Right cardiac atrium (tissue), 5 donors: Measurements from ENCODE around the gene CCDC136. TPM values are rescaled to one million over a fixed set of nuclear protein-coding genes. Genes with fewer than 3 reads are reported as not detected.

Experiments used
- ATAC-seq, 2 donors: fragments of 200-7000 bp; cut with Tn5 transposase; one replicate each; pipeline versions ENCODE4 v1.8.0 to v1.9.1; 2020; ENCODE audit warnings: moderate library complexity in 2 of 2, mild to moderate bottlenecking in 1 of 2
- DNase-seq, 3 donors: peaks; one replicate each; pipeline ENCODE4 v3.0.0-alpha.2; 2020
- H3K27ac ChIP-seq: one replicate; pipeline ENCODE4 v1.5.1; 2013; ENCODE audit warnings: mild to moderate bottlenecking, low read length, control low read depth, moderate library complexity
- H3K27me3 ChIP-seq: one replicate; pipeline ENCODE4 v1.6.1; 2013; ENCODE audit not compliant: control insufficient read depth, insufficient read depth
- H3K4me1 ChIP-seq: one replicate; pipeline ENCODE4 v1.6.1; 2013; ENCODE audit warnings: low read length; ENCODE audit not compliant: control insufficient read depth, insufficient read depth
- H3K4me3 ChIP-seq: one replicate; pipeline ENCODE4 v1.5.1; 2013; ENCODE audit warnings: low read length, control low read depth
- H3K9me3 ChIP-seq: one replicate; pipeline ENCODE4 v1.6.1; 2013; ENCODE audit warnings: low read length; ENCODE audit not compliant: control insufficient read depth
- WGBS: extraction: QIAGEN DNeasy Blood & Tissue Kit; methylation state at CpG from one replicate; pipeline ENCODE4 v1.1.7; 2013; 5-methylcytosine and 5-hydroxymethylcytosine counted together
- intact Hi-C, 4 donors: fragments of 100-400 bp; cut with DNase I; formaldehyde crosslinking; loops; one replicate each; pipeline versions ENCODE4 v1.11.0 to v1.14.0; 2022 to 2023
- polyA plus RNA-seq: library from polyadenylated mRNA; stranded (reverse); fragments of 200-250 nt; gene quantifications from one replicate; pipeline ENCODE4 v1.2.3, GENCODE V29; 2013
- total RNA-seq, 4 donors: library from RNA; stranded (reverse); fragmentation: NEBNext Ultra II Directional; extraction: Animal tissue kit (Norgen Biotek cat#: 25700); gene quantifications; one replicate each; pipeline ENCODE4 v1.2.1, GENCODE V29; 2021
- donor health status: healthy with polysubstance abuse.
- donor health status: DM: no; HTN: yes; CAD: no.
- donor health status: DM: no; HTN: no; CAD: no.
- donor health status: DM: no; HTN: yes; CAD: no; lungs with severe emphysema.
- donor health status: DM: yes; HTN: yes; CAD: no.

The CCDC136 gene
- total and polyA plus RNA-seq, 5 donors, result 2.5 to 6.9 (median 5.7) TPM

DNA sequence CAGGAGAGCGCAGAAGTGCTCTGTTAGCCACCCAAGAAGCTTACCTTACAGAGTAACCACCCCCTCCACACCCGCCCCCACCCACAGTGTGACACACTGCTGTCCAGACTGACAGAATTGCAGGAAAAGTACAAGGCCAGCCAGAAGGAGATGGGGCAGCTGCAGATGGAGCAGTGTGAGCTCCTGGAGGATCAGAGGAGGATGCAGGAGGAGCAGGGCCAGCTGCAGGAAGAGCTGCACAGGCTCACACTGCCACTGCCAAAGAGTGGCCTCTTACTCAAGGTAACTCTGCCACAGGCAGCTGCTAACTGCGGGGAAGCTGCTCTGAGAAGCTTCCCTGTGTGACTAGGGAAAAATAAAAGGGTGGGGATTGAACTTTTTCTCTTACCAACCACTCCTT is 17.6 kb downstream of the CCDC136 start:
- Histone ChIP-seq H3K4me1 (peaks cover 5% of the 10 kb centered on the region), H3K4me3 (no peak overlapping the region), H3K27me3 (no peaks in the 10 kb centered on the region), H3K9me3 (no peaks in the 10 kb centered on the region), H3K27ac (no peak overlapping the region)
- ATAC-seq (no peak), DNase-seq (no peak)
- intact Hi-C loops, result no loop called here
- 82% methylated on average over 3 of the region's 3 CpGs for WGBS

DNA sequence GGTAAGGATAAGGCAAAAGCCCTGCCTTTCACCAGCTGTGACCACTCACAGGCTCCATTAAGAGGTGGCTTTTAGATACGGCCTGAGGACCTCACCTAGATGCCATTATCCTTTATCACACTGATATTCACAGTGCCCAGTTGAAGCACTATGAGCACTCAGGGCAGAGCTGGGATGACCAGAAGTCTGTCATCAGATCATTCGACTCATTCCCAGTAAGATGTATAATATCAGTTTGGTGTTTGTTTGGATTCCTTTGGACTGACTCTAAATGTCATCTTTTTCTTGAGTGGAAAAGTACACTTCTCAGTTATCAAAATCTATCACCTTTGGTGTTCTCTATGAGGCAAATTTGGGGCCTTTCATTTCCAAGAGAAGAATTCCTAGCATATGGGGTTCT is 18.7 kb downstream of the CCDC136 start:
- no peaks in the 10 kb centered on the region for H3K9me3 ChIP-seq
- intact Hi-C loops, result no loop called here
- no peak for ATAC-seq
- WGBS, result 89% methylated on average over 2 of the region's 2 CpGs
- H3K27me3 ChIP-seq, result no peaks in the 10 kb centered on the region
- no peak overlapping the region for H3K4me3 ChIP-seq
- peaks cover 5% of the 10 kb centered on the region for H3K4me1 ChIP-seq
- DNase-seq, result no peak
- H3K27ac ChIP-seq, result no peak overlapping the region

- WGBS, result 94% methylated on average over 3 of the region's 3 CpGs
- DNase-seq (no peak), ATAC-seq (no peak)
- Histone ChIP-seq H3K27ac (no peak overlapping the region), H3K9me3 (no peaks in the 10 kb centered on the region), H3K4me1 (peaks cover 5% of the 10 kb centered on the region), H3K4me3 (no peak overlapping the region), H3K27me3 (no peaks in the 10 kb centered on the region)
- intact Hi-C loops, result no loop called here
These were observed 19.2 kb downstream of the CCDC136 start for GRCh38 chr7:128810997-128811396.

DNA sequence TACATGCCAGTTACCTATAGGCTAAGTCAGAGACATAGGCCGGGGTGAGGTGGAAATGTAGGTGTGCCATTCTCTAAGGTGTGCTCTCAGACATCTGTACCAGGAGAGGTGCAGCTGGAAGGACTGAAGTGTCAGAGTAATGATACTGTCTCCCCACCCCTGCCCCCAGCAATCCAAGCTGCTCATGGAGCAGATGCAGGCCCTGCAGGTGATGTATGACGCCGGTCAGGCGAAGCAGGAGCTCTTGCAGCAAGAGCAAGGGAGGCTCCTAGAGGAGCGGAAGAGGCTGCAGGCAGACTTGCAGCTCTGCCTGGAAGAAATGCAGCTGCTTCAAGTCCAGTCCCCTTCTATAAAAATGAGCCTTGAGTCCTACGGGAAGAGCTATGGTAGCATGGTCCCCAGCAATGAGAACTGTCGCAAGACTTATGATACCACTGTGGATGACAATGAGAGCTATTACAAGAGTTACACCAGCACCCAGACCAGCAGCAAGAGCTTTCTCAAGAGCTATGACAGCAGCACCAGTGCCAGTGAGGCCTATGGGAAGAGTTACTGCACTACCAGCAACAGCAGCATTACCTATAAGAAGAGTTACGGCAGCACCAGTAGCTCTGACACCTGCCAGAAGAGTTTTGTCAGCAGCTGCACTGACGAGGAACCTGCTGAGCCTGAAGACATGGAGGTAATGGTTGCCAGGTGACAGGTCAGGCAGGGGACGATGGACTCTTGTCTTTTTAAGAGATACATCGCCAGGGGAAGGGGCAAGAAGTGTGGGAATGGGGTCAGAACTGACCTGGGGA is 20.1 kb downstream of the CCDC136 start:
- no peak overlapping the region for H3K27ac ChIP-seq
- no peak overlapping the region for H3K4me3 ChIP-seq
- 95% methylated on average over 11 of the region's 11 CpGs for WGBS
- intact Hi-C loops, result no loop called here
- DNase-seq (peak in 1 of 3 donors; percentile 22), ATAC-seq (no peak)
- H3K27me3 ChIP-seq, result no peaks in the 10 kb centered on the region
- H3K9me3 ChIP-seq, result no peaks in the 10 kb centered on the region
- peaks cover 5% of the 10 kb centered on the region for H3K4me1 ChIP-seq

GRCh38 chr7:128812514-128813168 is 20.9 kb downstream of the CCDC136 start:
- DNase-seq (peak; percentile 65 to 83 (median 67)), ATAC-seq (peak; percentile 76 to 89)
- Histone ChIP-seq H3K4me1 (peaks cover 5% of the 10 kb centered on the region), H3K27me3 (no peaks in the 10 kb centered on the region), H3K9me3 (no peaks in the 10 kb centered on the region), H3K4me3 (no peak overlapping the region), H3K27ac (no peak overlapping the region)
- intact Hi-C loops, result no loop called here
- WGBS, result 49% methylated on average over 11 of the region's 11 CpGs

DNA sequence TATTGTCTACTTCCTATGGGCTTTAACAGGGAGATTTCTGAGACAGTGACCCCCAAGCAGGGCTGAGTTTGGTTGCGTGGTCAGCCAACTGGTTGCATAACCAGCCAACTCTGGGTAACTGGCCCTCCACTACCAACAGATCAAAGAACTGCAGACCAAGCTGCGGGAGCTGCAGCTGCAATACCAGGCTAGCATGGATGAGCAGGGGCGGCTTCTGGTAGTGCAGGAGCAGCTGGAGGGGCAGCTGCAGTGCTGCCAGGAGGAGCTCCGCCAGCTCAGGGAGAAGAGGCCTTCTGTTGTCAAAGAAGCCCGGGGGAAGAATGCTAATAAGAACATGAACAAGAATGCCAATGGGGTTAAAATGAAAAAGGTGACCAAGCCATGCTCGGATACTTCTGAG is 22.7 kb downstream of the CCDC136 start:
- Histone ChIP-seq H3K27me3 (no peaks in the 10 kb centered on the region), H3K4me1 (peaks cover 5% of the 10 kb centered on the region), H3K27ac (no peak overlapping the region), H3K9me3 (no peaks in the 10 kb centered on the region), H3K4me3 (no peak overlapping the region)
- 90% methylated on average over 6 of the region's 6 CpGs for WGBS
- DNase-seq (no peak), ATAC-seq (no peak)
- intact Hi-C loops, result no loop called here

DNA sequence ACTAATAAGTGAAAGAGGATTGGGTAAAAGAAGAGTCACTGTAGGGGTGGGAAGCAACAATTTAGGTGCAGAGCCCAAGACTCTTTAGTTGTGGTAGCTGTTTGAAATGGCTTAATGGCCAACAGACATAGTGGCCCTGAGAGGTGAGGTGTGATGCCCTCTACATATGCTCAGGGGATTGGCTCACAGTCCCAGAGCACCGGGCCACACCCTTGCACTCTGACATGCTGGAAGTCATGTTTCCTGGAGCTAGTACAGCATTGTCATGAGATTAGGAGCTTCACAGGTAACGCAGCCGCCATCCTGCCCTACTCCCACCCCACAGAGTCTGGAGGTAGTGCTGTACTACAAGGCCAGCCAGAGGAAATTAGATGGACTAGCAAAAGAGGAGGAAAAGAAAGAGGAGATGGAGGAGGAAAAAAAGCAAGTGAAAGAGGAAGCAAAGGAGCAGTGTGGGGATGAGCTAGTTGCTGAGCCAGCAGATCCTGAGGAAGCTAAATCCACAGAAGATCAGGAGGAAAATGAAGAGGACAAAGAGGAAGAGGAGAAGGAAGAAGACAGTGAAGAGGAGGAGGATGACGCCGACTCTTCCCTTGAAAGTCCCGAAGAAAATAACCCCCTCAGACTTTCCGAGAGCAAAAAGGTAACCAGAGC is 23.6 kb downstream of the CCDC136 start:
- no peak overlapping the region for H3K4me3 ChIP-seq
- 84% methylated on average over 7 of the region's 7 CpGs for WGBS
- peaks cover 5% of the 10 kb centered on the region for H3K4me1 ChIP-seq
- ATAC-seq (no peak), DNase-seq (no peak)
- H3K9me3 ChIP-seq, result no peaks in the 10 kb centered on the region
- intact Hi-C loops, result no loop called here
- no peak overlapping the region for H3K27ac ChIP-seq
- no peaks in the 10 kb centered on the region for H3K27me3 ChIP-seq

DNA sequence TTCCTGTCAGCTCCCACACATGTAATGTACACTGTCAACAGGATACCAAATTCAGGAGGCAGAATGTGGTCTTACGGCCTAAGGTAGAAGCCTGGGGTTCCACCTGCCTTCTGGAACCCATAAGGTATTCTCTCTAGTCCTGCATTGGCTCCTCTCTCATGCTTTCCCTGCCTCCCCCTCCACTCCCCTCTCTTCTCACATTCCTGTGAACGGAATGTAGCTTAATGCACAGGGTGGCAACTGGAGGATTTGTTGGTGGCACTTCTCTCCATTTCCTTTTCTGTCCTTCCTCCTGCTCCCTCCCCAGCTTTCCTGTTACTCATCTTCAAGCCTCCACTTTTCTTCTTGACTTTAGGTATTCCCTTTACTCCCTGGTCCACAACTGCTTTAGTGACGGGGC is 26.9 kb downstream of the CCDC136 start:
- Histone ChIP-seq H3K4me1 (no peaks in the 10 kb centered on the region), H3K27me3 (no peaks in the 10 kb centered on the region), H3K4me3 (no peak overlapping the region), H3K27ac (no peak overlapping the region), H3K9me3 (no peaks in the 10 kb centered on the region)
- ATAC-seq (no peak), DNase-seq (no peak)
- intact Hi-C loops, result no loop called here
- 69% methylated on average over 3 of the region's 3 CpGs for WGBS

DNA sequence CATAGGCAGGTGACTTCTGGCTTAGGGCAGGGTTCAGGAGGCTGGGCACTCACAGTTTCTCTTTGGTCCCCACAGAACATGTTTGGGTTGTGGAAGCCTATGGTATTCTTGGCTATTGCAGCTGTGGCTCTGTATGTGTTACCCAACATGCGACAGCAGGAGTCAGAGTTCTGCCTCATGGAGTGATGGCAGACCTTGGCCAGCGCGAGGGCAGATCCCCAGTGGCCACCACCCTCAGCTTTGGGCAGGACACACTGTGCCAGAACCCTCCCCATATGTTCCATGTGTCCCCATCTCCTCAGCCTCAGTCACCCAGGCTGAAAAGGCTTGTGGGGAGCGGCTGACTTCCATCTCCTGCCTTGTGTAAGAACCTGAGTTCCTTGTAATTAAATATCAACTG is 30.0 kb downstream of the CCDC136 start:
- ATAC-seq (no peak), DNase-seq (no peak)
- H3K4me3 ChIP-seq, result no peak overlapping the region
- H3K27ac ChIP-seq, result no peak overlapping the region
- H3K27me3 ChIP-seq, result no peaks in the 10 kb centered on the region
- H3K4me1 ChIP-seq, result no peaks in the 10 kb centered on the region
- 85% methylated on average over 4 of the region's 4 CpGs for WGBS
- no peaks in the 10 kb centered on the region for H3K9me3 ChIP-seq
- intact Hi-C loops, result no loop called here

GRCh38 chr7:128826512-128826911 is 34.7 kb downstream of the CCDC136 start:
- DNase-seq, result peak in 1 of 3 donors; percentile 25
- Histone ChIP-seq H3K4me3 (no peak overlapping the region), H3K27me3 (no peaks in the 10 kb centered on the region), H3K27ac (peak overlapping the region; percentile 84), H3K9me3 (no peaks in the 10 kb centered on the region), H3K4me1 (peaks cover 3% of the 10 kb centered on the region)
- WGBS, result 82% methylated on average over 4 of the region's 4 CpGs
- intact Hi-C loops, result no loop called here
- no peak for ATAC-seq

GRCh38 chr7:128826916-128827247 is 35.1 kb downstream of the CCDC136 start:
- 78% methylated on average over 1 of the region's 1 CpG for WGBS
- Histone ChIP-seq H3K27me3 (no peaks in the 10 kb centered on the region), H3K4me3 (no peak overlapping the region), H3K27ac (peak overlapping the region; percentile 95), H3K9me3 (no peaks in the 10 kb centered on the region), H3K4me1 (peaks cover 3% of the 10 kb centered on the region)
- DNase-seq, result no peak
- no peak for ATAC-seq
- intact Hi-C loops, result no loop called here
